ENCODE data around the gene EAPP. TPM values are rescaled to one million over a fixed set of nuclear protein-coding genes. Genes with fewer than 3 reads are reported as not detected.
A peak's percentile ranks its signal among the peaks of the same experiment; 100 is the strongest.
"Not testable (repeated sequence)": the region's sequence is repeated elsewhere in the genome, so short reads cannot be mapped to it uniquely, and the experiment has no call there.

Gene EAPP
- total RNA-seq, 1 donor from 2014 or later, result 35.1 TPM

- H3K36me3 Mint-ChIP-seq (ENCODE audit: low read depth); H3K4me3 Mint-ChIP-seq; H3K9me3 Mint-ChIP-seq; DNase-seq (ENCODE audit: low spot score); H3K27me3 Mint-ChIP-seq (ENCODE audit: insufficient read depth); intact Hi-C loops (cut with micrococcal nuclease); H3K27ac Mint-ChIP-seq: not testable (repeated sequence)
- H3K4me1 Mint-ChIP-seq (ENCODE audit: low read depth), result peaks cover 11% of the 10 kb centered on the region
Measured at GRCh38 chr14:34549276-34549966, 9.9 kb upstream of the EAPP start.

GRCh38 chr14:34548472-34548981 lies 9.0 kb upstream of the EAPP start:
- H3K9me3 Mint-ChIP-seq, result no peaks in the 10 kb centered on the region
- peaks cover 7% of the 10 kb centered on the region for H3K4me1 Mint-ChIP-seq (ENCODE audit: low read depth)
- intact Hi-C loops (cut with micrococcal nuclease), result no loop called here
- DNase-seq (ENCODE audit: low spot score), result no peak
- no peaks in the 10 kb centered on the region for H3K27me3 Mint-ChIP-seq (ENCODE audit: insufficient read depth)
- no peaks in the 10 kb centered on the region for H3K36me3 Mint-ChIP-seq (ENCODE audit: low read depth)
- H3K27ac Mint-ChIP-seq, result no peak overlapping the region
- H3K4me3 Mint-ChIP-seq, result no peak overlapping the region

GRCh38 chr14:34547136-34547520 lies 7.6 kb upstream of the EAPP start:
- not testable (repeated sequence) for H3K27ac Mint-ChIP-seq; H3K4me1 Mint-ChIP-seq (ENCODE audit: low read depth); DNase-seq (ENCODE audit: low spot score)

GRCh38 chr14:34546272-34547135 lies 7.0 kb upstream of the EAPP start:
- H3K9me3 Mint-ChIP-seq; H3K27ac Mint-ChIP-seq; intact Hi-C loops (cut with micrococcal nuclease); H3K27me3 Mint-ChIP-seq (ENCODE audit: insufficient read depth); DNase-seq (ENCODE audit: low spot score); H3K4me1 Mint-ChIP-seq (ENCODE audit: low read depth); H3K36me3 Mint-ChIP-seq (ENCODE audit: low read depth); H3K4me3 Mint-ChIP-seq: not testable (repeated sequence)

More at GRCh38 chr14:34547136-34547520, 7.6 kb upstream of the EAPP start:
- H3K36me3 Mint-ChIP-seq (ENCODE audit: low read depth); H3K4me3 Mint-ChIP-seq; H3K27me3 Mint-ChIP-seq (ENCODE audit: insufficient read depth); intact Hi-C loops (cut with micrococcal nuclease); H3K9me3 Mint-ChIP-seq: not testable (repeated sequence)

- intact Hi-C loops (cut with micrococcal nuclease); DNase-seq (ENCODE audit: low spot score); H3K27me3 Mint-ChIP-seq (ENCODE audit: insufficient read depth); H3K36me3 Mint-ChIP-seq (ENCODE audit: low read depth); H3K9me3 Mint-ChIP-seq: not testable (repeated sequence)
- peaks cover 18% of the 10 kb centered on the region for H3K4me1 Mint-ChIP-seq (ENCODE audit: low read depth)
- peak overlapping the region; percentile 93 for H3K27ac Mint-ChIP-seq
- H3K4me3 Mint-ChIP-seq, result peak overlapping the region; percentile 98
Measured at GRCh38 chr14:34540181-34541059, 919 bp upstream of the EAPP start.

- Mint-ChIP-seq H3K36me3 (ENCODE audit: low read depth) (peaks cover 10% of the 10 kb centered on the region), H3K27ac (peak overlapping the region; percentile 93), H3K4me3 (peak overlapping the region; percentile 98), H3K9me3 (no peaks in the 10 kb centered on the region), H3K27me3 (ENCODE audit: insufficient read depth) (no peaks in the 10 kb centered on the region), H3K4me1 (ENCODE audit: low read depth) (peaks cover 23% of the 10 kb centered on the region)
- DNase-seq (ENCODE audit: low spot score), result no peak
- intact Hi-C loops (cut with micrococcal nuclease), result loop anchor here (5.0 to 10.0 kb wide), 7 partner anchors 77 to 1783 kb away; partner anchors contain the start of genes BRMS1L, FAM177A1, MBIP and SPTSSA
Measured at GRCh38 chr14:34538871-34539406, 562 bp downstream of the EAPP start.

GRCh38 chr14:34538096-34538495 lies 1.4 kb downstream of the EAPP start:
- intact Hi-C loops (cut with micrococcal nuclease), result loop anchor here (5.0 to 10.0 kb wide), 7 partner anchors 76 to 1784 kb away; partner anchors contain the start of genes BRMS1L, FAM177A1, MBIP and SPTSSA
- Mint-ChIP-seq H3K4me3 (peak overlapping the region; percentile 98), H3K36me3 (ENCODE audit: low read depth) (peaks cover 16% of the 10 kb centered on the region), H3K4me1 (ENCODE audit: low read depth) (peaks cover 23% of the 10 kb centered on the region)
- H3K9me3 Mint-ChIP-seq; H3K27ac Mint-ChIP-seq; H3K27me3 Mint-ChIP-seq (ENCODE audit: insufficient read depth); DNase-seq (ENCODE audit: low spot score): not testable (repeated sequence)

- H3K36me3 Mint-ChIP-seq (ENCODE audit: low read depth), result peaks cover 17% of the 10 kb centered on the region
- H3K27me3 Mint-ChIP-seq (ENCODE audit: insufficient read depth), result no peaks in the 10 kb centered on the region
Measured at GRCh38 chr14:34537677-34538009, 1.9 kb downstream of the EAPP start.

GRCh38 chr14:34536951-34537676 lies 2.4 kb downstream of the EAPP start:
- H3K36me3 Mint-ChIP-seq (ENCODE audit: low read depth), result peaks cover 21% of the 10 kb centered on the region
- peaks cover 23% of the 10 kb centered on the region for H3K4me1 Mint-ChIP-seq (ENCODE audit: low read depth)
- no peak overlapping the region for H3K27ac Mint-ChIP-seq
- no peak for DNase-seq (ENCODE audit: low spot score)
- no peak overlapping the region for H3K4me3 Mint-ChIP-seq
- H3K27me3 Mint-ChIP-seq (ENCODE audit: insufficient read depth), result no peaks in the 10 kb centered on the region
- intact Hi-C loops (cut with micrococcal nuclease), result loop anchor here (5.0 to 10.0 kb wide), 7 partner anchors 75 to 1785 kb away; partner anchors contain the start of genes BRMS1L, FAM177A1, MBIP and SPTSSA
- H3K9me3 Mint-ChIP-seq, result no peaks in the 10 kb centered on the region

More at GRCh38 chr14:34537677-34538009, 1.9 kb downstream of the EAPP start:
- intact Hi-C loops (cut with micrococcal nuclease), result loop anchor here (5.0 to 10.0 kb wide), 7 partner anchors 75 to 1785 kb away; partner anchors contain the start of genes BRMS1L, FAM177A1, MBIP and SPTSSA
- Mint-ChIP-seq H3K4me1 (ENCODE audit: low read depth) (peaks cover 23% of the 10 kb centered on the region), H3K27ac (no peak overlapping the region), H3K4me3 (peak overlapping the region; percentile 11), H3K9me3 (no peaks in the 10 kb centered on the region)
- DNase-seq (ENCODE audit: low spot score), result no peak

- H3K4me3 Mint-ChIP-seq, result no peak overlapping the region
- peaks cover 4% of the 10 kb centered on the region for H3K4me1 Mint-ChIP-seq (ENCODE audit: low read depth)
- no peak for DNase-seq (ENCODE audit: low spot score)
- intact Hi-C loops (cut with micrococcal nuclease), result no loop called here
- H3K36me3 Mint-ChIP-seq (ENCODE audit: low read depth), result peaks cover 29% of the 10 kb centered on the region
- no peaks in the 10 kb centered on the region for H3K27me3 Mint-ChIP-seq (ENCODE audit: insufficient read depth)
- no peak overlapping the region for H3K27ac Mint-ChIP-seq
- no peaks in the 10 kb centered on the region for H3K9me3 Mint-ChIP-seq
Measured at GRCh38 chr14:34527591-34527990, 11.9 kb downstream of the EAPP start.

GRCh38 chr14:34524216-34524615 lies 15.3 kb downstream of the EAPP start:
- intact Hi-C loops (cut with micrococcal nuclease); H3K27ac Mint-ChIP-seq; H3K4me1 Mint-ChIP-seq (ENCODE audit: low read depth): not testable (repeated sequence)

More at GRCh38 chr14:34524216-34524615, 15.3 kb downstream of the EAPP start:
- not testable (repeated sequence) for H3K4me3 Mint-ChIP-seq; H3K27me3 Mint-ChIP-seq (ENCODE audit: insufficient read depth); DNase-seq (ENCODE audit: low spot score); H3K9me3 Mint-ChIP-seq
- H3K36me3 Mint-ChIP-seq (ENCODE audit: low read depth), result peaks cover 41% of the 10 kb centered on the region

All from activated T-helper 1 cell treated with anti-CD3 and anti-CD28 coated beads, Interleukin-12 subunit alpha, Interleukin-12 subunit beta, Interleukin-2, Interleukin-4 antibody, amounts not matched to agents 30 ng/mL and 10 ng/mL and 1 ng/mL, durations not matched to agents 14 hours and 24 hours and 36 hours (primary cell).